Uterus (tissue), 4 donors: Measurements from ENCODE around the gene PRR23E. TPM values are rescaled to one million over a fixed set of nuclear protein-coding genes. Genes with fewer than 3 reads are reported as not detected.

Experiments
- DNase-seq, 2 donors: peaks; one replicate each; pipeline ENCODE4 v3.0.0-alpha.2; 2019 to 2020
- H3K27ac ChIP-seq, 2 donors: fragments of 200-600 bp; sonication (generic); 1 replicate in 1 of 2; 2 replicates in 1 of 2; pipeline ENCODE4 v1.5.1; 2016 to 2018
- H3K27me3 ChIP-seq, 2 donors: fragments of 200-600 bp; sonication (generic); one replicate each; pipeline ENCODE4 v1.5.1; 2018 to 2019; ENCODE audit warnings: control low read depth in 1 of 2
- H3K36me3 ChIP-seq, 2 donors: fragments of 200-600 bp; sonication (generic); one replicate each; pipeline ENCODE4 v1.5.1; 2019; ENCODE audit warnings: control low read depth in 1 of 2
- H3K4me1 ChIP-seq, 2 donors: fragments of 200-600 bp; sonication (generic); one replicate each; pipeline ENCODE4 v1.5.1; 2018 to 2019; ENCODE audit warnings: control low read depth in 1 of 2
- H3K4me3 ChIP-seq, 2 donors: fragments of 200-600 bp; sonication (generic); 1 replicate in 1 of 2; 2 replicates in 1 of 2; pipeline ENCODE4 v1.5.1; 2018 to 2019; ENCODE audit warnings: mild to moderate bottlenecking in 1 of 2
- H3K9me3 ChIP-seq, 2 donors: fragments of 200-600 bp; sonication (generic); one replicate each; pipeline ENCODE4 v1.5.1; 2019; ENCODE audit warnings: control low read depth in 1 of 2
- CTCF ChIP-seq, 4 experiments: fragments of 200-600 bp in 2 of 4; fragments of 450-650 bp in 2 of 4; sonication (generic) in 2 of 4; IDR thresholded peaks; one replicate each; pipeline ENCODE4 v1.5.1; 2016 to 2019; ENCODE audit warnings: antibody characterized with exemption in 4 of 4, mild to moderate bottlenecking in 2 of 4, moderate library complexity in 1 of 4
- POLR2A ChIP-seq, 2 donors: fragments of 450-650 bp; IDR thresholded peaks; one replicate each; pipeline ENCODE4 v1.6.1; 2016; ENCODE audit warnings: antibody characterized with exemption in 2 of 2, mild to moderate bottlenecking in 1 of 2, moderate library complexity in 1 of 2
- intact Hi-C: fragments of 100-400 bp; cut with DNase I; formaldehyde crosslinking; loops from one replicate; pipeline ENCODE4 v1.15.1; 2023; ENCODE audit warnings: low total_unique reads
- total RNA-seq, 4 donors: library from RNA; depleted of rRNA in 3 of 4; stranded (reverse); fragments of >200 nt in 3 of 4; gene quantifications; one replicate each; pipeline versions ENCODE4 v1.1.0 to v1.2.4, GENCODE V29; 2014 to 2023
- donor health status: DM: yes; HTN: yes; CAD: no.

Gene PRR23E
- total RNA-seq, 4 donors from 2014 or later = not detected

- H3K4me3 ChIP-seq = no peak overlapping the region
- H3K27ac ChIP-seq = no peak overlapping the region
- no peaks in the 10 kb centered on the region for H3K36me3 ChIP-seq
- no peaks in the 10 kb centered on the region for H3K27me3 ChIP-seq
- no peak for TF ChIP-seq POLR2A (IDR thresholded peaks at IDR 0.05)
- TF ChIP-seq CTCF (IDR thresholded peaks at IDR 0.05) = no peak
- DNase-seq = no peak
- no peaks in the 10 kb centered on the region for H3K4me1 ChIP-seq
- intact Hi-C loops = no loop called here
- no peaks in the 10 kb centered on the region for H3K9me3 ChIP-seq
These were observed 35.9 kb downstream of the PRR23E start for GRCh38 chr3:127228866-127229265.

GRCh38 chr3:127233371-127233770 is 40.4 kb downstream of the PRR23E start:
- Histone ChIP-seq H3K36me3 (no peaks in the 10 kb centered on the region), H3K4me1 (no peaks in the 10 kb centered on the region), H3K9me3 (no peaks in the 10 kb centered on the region), H3K27ac (no peak overlapping the region), H3K27me3 (no peaks in the 10 kb centered on the region), H3K4me3 (no peak overlapping the region)
- no peak for TF ChIP-seq POLR2A (IDR thresholded peaks at IDR 0.05)
- TF ChIP-seq CTCF (IDR thresholded peaks at IDR 0.05) = no peak
- DNase-seq = no peak
- intact Hi-C loops = no loop called here

- H3K36me3 ChIP-seq = no peaks in the 10 kb centered on the region
- TF ChIP-seq CTCF (IDR thresholded peaks at IDR 0.05) = no peak
- no peak for TF ChIP-seq POLR2A (IDR thresholded peaks at IDR 0.05)
- H3K27ac ChIP-seq = no peak overlapping the region
- H3K4me1 ChIP-seq = no peaks in the 10 kb centered on the region
- H3K9me3 ChIP-seq = no peaks in the 10 kb centered on the region
- H3K27me3 ChIP-seq = no peaks in the 10 kb centered on the region
- no peak for DNase-seq
- H3K4me3 ChIP-seq = no peak overlapping the region
- intact Hi-C loops = no loop called here
These were observed 41.8 kb downstream of the PRR23E start for GRCh38 chr3:127234778-127235177.

- intact Hi-C loops = no loop called here
- no peak overlapping the region for H3K27ac ChIP-seq
- no peak overlapping the region for H3K4me3 ChIP-seq
- H3K9me3 ChIP-seq = no peaks in the 10 kb centered on the region
- TF ChIP-seq CTCF (IDR thresholded peaks at IDR 0.05) = no peak
- no peak for TF ChIP-seq POLR2A (IDR thresholded peaks at IDR 0.05)
- H3K4me1 ChIP-seq = no peaks in the 10 kb centered on the region
- no peaks in the 10 kb centered on the region for H3K27me3 ChIP-seq
- DNase-seq = no peak
- H3K36me3 ChIP-seq = no peaks in the 10 kb centered on the region
These were observed 42.8 kb downstream of the PRR23E start for GRCh38 chr3:127235706-127236105.

GRCh38 chr3:127237835-127238234 is 44.9 kb downstream of the PRR23E start:
- no peak overlapping the region for H3K4me3 ChIP-seq
- no peak for DNase-seq
- intact Hi-C loops = no loop called here

More at GRCh38 chr3:127237835-127238234, 44.9 kb downstream of the PRR23E start:
- no peaks in the 10 kb centered on the region for H3K36me3 ChIP-seq
- H3K9me3 ChIP-seq = no peaks in the 10 kb centered on the region
- no peak for TF ChIP-seq POLR2A (IDR thresholded peaks at IDR 0.05)
- no peak for TF ChIP-seq CTCF (IDR thresholded peaks at IDR 0.05)
- no peaks in the 10 kb centered on the region for H3K4me1 ChIP-seq
- no peaks in the 10 kb centered on the region for H3K27me3 ChIP-seq
- no peak overlapping the region for H3K27ac ChIP-seq
